Neuronal stem cell (in vitro differentiated cells): Measurements from ENCODE around the gene KSR2.

Experiments used
- DNase-seq: peaks from one replicate; pipeline ENCODE4 v3.0.0-alpha.2; 2013; ENCODE audit warnings: low spot score
- H2AFZ ChIP-seq: one replicate; pipeline ENCODE4 v1.6.1; 2013; ENCODE audit warnings: mild to moderate bottlenecking, low read length, inconsistent platforms
- H2AK5ac ChIP-seq: 2 replicates; pipeline ENCODE4 v1.6.1; 2013; ENCODE audit warnings: low read depth, mild to moderate bottlenecking, inconsistent platforms, low read length, moderate library complexity, mixed read lengths
- H2BK120ac ChIP-seq: 2 replicates; pipeline ENCODE4 v1.6.1; 2013; ENCODE audit warnings: low read depth, mild to moderate bottlenecking, inconsistent platforms, low read length, moderate library complexity, mixed read lengths
- H2BK12ac ChIP-seq: one replicate; pipeline ENCODE4 v1.6.1; 2013; ENCODE audit warnings: low read length, inconsistent platforms
- H2BK15ac ChIP-seq: 2 replicates; pipeline ENCODE4 v1.6.1; 2013; ENCODE audit warnings: mild to moderate bottlenecking, low read length, inconsistent platforms, mixed read lengths
- H2BK5ac ChIP-seq: one replicate; pipeline ENCODE4 v1.6.1; 2013; ENCODE audit warnings: inconsistent platforms, mild to moderate bottlenecking, low read length, moderate library complexity
- H3K14ac ChIP-seq: one replicate; pipeline ENCODE4 v1.6.1; 2013; ENCODE audit warnings: low read length, inconsistent platforms
- H3K18ac ChIP-seq: 2 replicates; pipeline ENCODE4 v1.6.1; 2013; ENCODE audit warnings: low read length, inconsistent platforms
- H3K23ac ChIP-seq: 2 replicates; pipeline ENCODE4 v1.6.1; 2013; ENCODE audit warnings: low read depth, mild to moderate bottlenecking, mixed read lengths, low read length, inconsistent platforms; ENCODE audit not compliant: poor library complexity
- H3K27ac ChIP-seq: replicated peaks from 3 replicates; pipeline ENCODE4 v1.5.1; 2013; ENCODE audit warnings: low read length, inconsistent platforms
- H3K27me3 ChIP-seq, 3 experiments: 2 replicates each; pipeline ENCODE4 v1.6.1; 2013; ENCODE audit warnings: low read length in 3 of 3, mild to moderate bottlenecking in 2 of 3, inconsistent platforms in 1 of 3, low read depth in 1 of 3, mixed read lengths in 1 of 3, moderate library complexity in 1 of 3; ENCODE audit not compliant: control insufficient read depth in 3 of 3, insufficient read depth in 3 of 3
- H3K36me3 ChIP-seq, 2 donors: replicated peaks in 1 of 2; 2 replicates each; pipeline ENCODE4 v1.6.1; 2013; ENCODE audit warnings: low read length in 2 of 2; ENCODE audit not compliant: control insufficient read depth in 2 of 2, insufficient read depth in 2 of 2
- H3K4ac ChIP-seq: 2 replicates; pipeline ENCODE4 v1.6.1; 2013; ENCODE audit warnings: inconsistent platforms, mild to moderate bottlenecking, low read length, moderate library complexity
- H3K4me1 ChIP-seq, 2 donors: 1 replicate in 1 of 2; 2 replicates in 1 of 2; pipeline ENCODE4 v1.6.1; 2013; ENCODE audit warnings: low read length in 2 of 2, low read depth in 1 of 2; ENCODE audit not compliant: control insufficient read depth in 2 of 2, insufficient read depth in 1 of 2
- H3K4me2 ChIP-seq: one replicate; pipeline ENCODE4 v1.6.1; 2013; ENCODE audit warnings: mild to moderate bottlenecking, low read length, inconsistent platforms; ENCODE audit not compliant: insufficient read depth, poor library complexity, severe bottlenecking
- H3K4me3 ChIP-seq, 2 donors: 2 replicates each; pipeline ENCODE4 v1.5.1; 2013; ENCODE audit warnings: low read length in 2 of 2, mild to moderate bottlenecking in 2 of 2, inconsistent platforms in 1 of 2, moderate library complexity in 1 of 2
- H3K79me1 ChIP-seq: one replicate; pipeline ENCODE4 v1.6.1; 2013; ENCODE audit warnings: low read depth, mild to moderate bottlenecking, inconsistent platforms, low read length, moderate library complexity
- H3K9ac ChIP-seq: one replicate; pipeline ENCODE4 v1.6.1; 2013; ENCODE audit warnings: mild to moderate bottlenecking, low read depth, low read length, inconsistent platforms; ENCODE audit not compliant: poor library complexity
- H3K9me3 ChIP-seq, 2 donors: replicated peaks in 1 of 2; 2 replicates each; pipeline versions ENCODE3 to v1.6.1; 2013; ENCODE audit warnings: low read length in 2 of 2, mild to moderate bottlenecking in 2 of 2, inconsistent platforms in 1 of 2, low read depth in 1 of 2, mixed read lengths in 1 of 2, moderate library complexity in 1 of 2; ENCODE audit not compliant: control insufficient read depth in 2 of 2, insufficient read depth in 1 of 2
- H4K8ac ChIP-seq: one replicate; pipeline ENCODE4 v1.6.1; 2013; ENCODE audit warnings: low read depth, mild to moderate bottlenecking, inconsistent platforms, low read length, moderate library complexity
- H4K91ac ChIP-seq: one replicate; pipeline ENCODE4 v1.6.1; 2013; ENCODE audit warnings: low read length, low read depth, mild to moderate bottlenecking, inconsistent platforms; ENCODE audit not compliant: poor library complexity
- WGBS, 2 donors: extraction: QIAGEN DNeasy Blood & Tissue Kit; methylation state at CpG; one replicate each; pipeline ENCODE4 v1.1.7; 2013; ENCODE audit warnings: missing lambda C conversion rate in 2 of 2, mixed read lengths in 1 of 2; ENCODE audit not compliant: insufficient read length in 2 of 2, insufficient replicate concordance in 1 of 2; ENCODE audit errors: extremely low coverage in 2 of 2; 5-methylcytosine and 5-hydroxymethylcytosine counted together

Gene KSR2

DNA sequence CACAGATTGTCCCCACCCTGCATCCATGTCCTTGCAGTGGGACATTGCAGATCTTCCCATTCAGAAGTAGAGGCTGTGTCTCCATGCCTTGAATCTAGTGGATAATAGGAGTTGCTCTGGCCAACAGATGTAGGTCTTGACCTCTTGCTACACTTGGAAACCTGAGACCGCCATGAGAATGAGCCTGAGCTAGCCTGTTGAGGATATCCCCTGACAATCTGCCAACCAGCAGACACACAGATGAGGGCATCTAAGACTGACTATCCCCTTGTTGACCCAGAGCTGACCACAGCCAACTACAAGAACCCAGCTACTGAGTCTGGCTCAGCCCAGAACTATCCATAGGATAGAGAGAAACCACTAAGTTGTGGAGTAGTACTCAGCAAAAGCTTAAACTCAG lies 446.2 kb downstream of the KSR2 start:
- no peak overlapping the region for H3K18ac ChIP-seq
- H3K4me2 ChIP-seq: no peak overlapping the region
- H3K4me3 ChIP-seq: no peak overlapping the region
- no peak overlapping the region for H3K23ac ChIP-seq
- H2BK12ac ChIP-seq: no peak overlapping the region
- H3K27me3 ChIP-seq: peaks cover 0 to 2% (median 0%) of the 10 kb centered on the region in 3 experiments
- no peaks in the 10 kb centered on the region for H3K36me3 ChIP-seq
- no peak overlapping the region for H3K14ac ChIP-seq
- no peak overlapping the region for H4K8ac ChIP-seq
- H2BK120ac ChIP-seq: no peak overlapping the region
- H3K9me3 ChIP-seq: no peaks in the 10 kb centered on the region
- H3K79me1 ChIP-seq: no peaks in the 10 kb centered on the region
- no peak for DNase-seq
- H4K91ac ChIP-seq: no peak overlapping the region
- H2AFZ ChIP-seq: no peak overlapping the region
- no peak overlapping the region for H2BK5ac ChIP-seq
- H3K9ac ChIP-seq: no peak overlapping the region
- no peak overlapping the region for H2BK15ac ChIP-seq
- H3K4me1 ChIP-seq: peaks cover 0 to 3% of the 10 kb centered on the region in 2 donors
- H2AK5ac ChIP-seq: no peak overlapping the region
- no CpG with 5 or more reads among the region's 1 CpG for WGBS, 2 donors
- H3K4ac ChIP-seq: no peak overlapping the region
- no peak overlapping the region for H3K27ac ChIP-seq

DNA sequence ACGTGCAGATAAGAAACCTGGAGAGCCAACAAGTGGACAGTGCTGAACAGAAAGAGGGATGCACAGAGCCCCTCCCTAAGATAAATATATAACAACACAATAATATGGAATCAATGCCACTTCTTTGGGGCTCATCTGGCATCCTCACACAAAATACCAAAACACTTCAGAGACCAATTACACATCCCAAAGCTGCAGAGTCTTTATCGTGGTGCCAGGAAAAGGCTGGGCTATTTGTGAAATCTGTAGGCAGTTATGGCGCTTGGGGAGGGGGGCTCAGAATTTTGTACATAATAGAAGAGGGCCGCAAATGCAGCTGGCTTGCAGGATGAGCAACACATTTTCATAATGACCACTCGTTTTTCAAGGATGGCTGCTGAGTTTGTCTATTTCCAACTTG lies 446.9 kb downstream of the KSR2 start:
- H4K91ac ChIP-seq: no peak overlapping the region
- H4K8ac ChIP-seq: no peak overlapping the region
- no peak overlapping the region for H3K4me3 ChIP-seq
- H2BK120ac ChIP-seq: no peak overlapping the region
- H2AK5ac ChIP-seq: no peak overlapping the region
- H3K4ac ChIP-seq: no peak overlapping the region
- H3K36me3 ChIP-seq: no peaks in the 10 kb centered on the region
- H3K14ac ChIP-seq: no peak overlapping the region
- H2BK5ac ChIP-seq: no peak overlapping the region
- no peak overlapping the region for H2BK15ac ChIP-seq
- H3K27ac ChIP-seq: no peak overlapping the region
- no peaks in the 10 kb centered on the region for H3K9me3 ChIP-seq
- H2BK12ac ChIP-seq: no peak overlapping the region
- DNase-seq: no peak
- peaks cover 0 to 2% (median 0%) of the 10 kb centered on the region in 3 experiments for H3K27me3 ChIP-seq
- no peak overlapping the region for H3K4me2 ChIP-seq
- no peak overlapping the region for H3K9ac ChIP-seq
- H3K79me1 ChIP-seq: no peaks in the 10 kb centered on the region
- H2AFZ ChIP-seq: no peak overlapping the region
- H3K18ac ChIP-seq: no peak overlapping the region
- H3K4me1 ChIP-seq: peaks cover 0 to 3% of the 10 kb centered on the region in 2 donors
- H3K23ac ChIP-seq: no peak overlapping the region
- no CpG with 5 or more reads among the region's 5 CpGs for WGBS, 2 donors

DNA sequence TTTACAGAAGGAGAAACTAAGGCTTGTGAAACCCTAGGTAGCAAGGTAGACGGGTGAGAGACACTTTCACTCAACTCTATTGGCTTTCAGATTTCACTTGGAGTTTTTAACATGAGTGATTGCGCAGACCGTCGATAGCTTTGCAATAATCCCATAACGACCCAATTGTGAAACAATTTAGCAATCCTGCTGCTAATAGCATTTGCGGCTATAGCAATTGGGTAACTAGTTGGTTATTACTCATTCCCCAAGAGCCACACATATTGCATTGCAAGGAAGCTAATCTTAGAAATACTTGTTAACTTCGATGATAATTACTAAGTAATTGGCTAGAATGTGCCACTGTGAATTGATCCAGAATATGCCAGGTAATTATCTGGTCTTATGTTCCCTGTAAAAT lies 447.4 kb downstream of the KSR2 start:
- H3K9me3 ChIP-seq: no peaks in the 10 kb centered on the region
- H3K9ac ChIP-seq: no peak overlapping the region
- H2BK12ac ChIP-seq: no peak overlapping the region
- no peak overlapping the region for H3K18ac ChIP-seq
- no peak overlapping the region for H3K4me3 ChIP-seq
- no peaks in the 10 kb centered on the region for H3K79me1 ChIP-seq
- DNase-seq: no peak
- no peak overlapping the region for H2BK5ac ChIP-seq
- H3K4me1 ChIP-seq: no peaks in the 10 kb centered on the region
- WGBS, 2 donors: no CpG with 5 or more reads among the region's 7 CpGs
- H2BK15ac ChIP-seq: no peak overlapping the region
- no peak overlapping the region for H3K4me2 ChIP-seq
- no peak overlapping the region for H3K4ac ChIP-seq
- no peak overlapping the region for H3K14ac ChIP-seq
- no peak overlapping the region for H3K27ac ChIP-seq
- no peak overlapping the region for H2BK120ac ChIP-seq
- no peak overlapping the region for H4K91ac ChIP-seq
- H2AK5ac ChIP-seq: no peak overlapping the region
- no peak overlapping the region for H4K8ac ChIP-seq
- no peaks in the 10 kb centered on the region for H3K36me3 ChIP-seq
- H3K23ac ChIP-seq: no peak overlapping the region
- H3K27me3 ChIP-seq: peaks cover 0 to 2% (median 0%) of the 10 kb centered on the region in 3 experiments
- no peak overlapping the region for H2AFZ ChIP-seq

DNA sequence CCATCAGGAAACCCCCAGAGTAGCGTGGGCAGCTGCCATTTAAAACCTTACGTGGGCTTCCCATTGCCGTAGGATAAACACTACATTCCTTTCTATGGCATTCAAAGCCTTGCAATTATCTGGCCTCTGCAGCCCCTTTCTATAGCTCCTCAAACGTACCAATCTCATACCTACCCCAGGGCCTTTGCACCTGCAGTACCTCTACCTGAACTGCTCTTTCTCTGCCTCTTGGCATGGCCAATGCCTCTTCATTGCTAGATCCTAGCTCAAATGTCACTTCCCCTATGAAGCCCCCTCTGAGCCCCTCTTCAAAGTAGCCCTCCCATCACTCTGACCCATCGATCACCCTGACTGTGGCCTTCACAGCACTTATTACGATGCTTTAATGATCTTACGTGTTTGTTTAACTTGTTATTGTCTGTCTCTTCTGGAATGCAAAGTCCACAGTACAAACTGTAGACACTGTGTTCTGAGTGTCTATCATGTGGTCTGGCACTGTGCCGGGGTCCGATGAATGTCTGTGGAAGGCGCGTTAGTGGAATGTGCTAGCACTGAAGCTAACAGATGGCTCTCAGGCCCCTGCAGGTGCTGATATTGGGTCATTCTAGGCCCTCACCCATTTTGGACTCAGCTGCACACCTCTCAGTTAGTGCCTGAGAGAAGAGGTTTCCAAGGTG lies 450.1 kb downstream of the KSR2 start:
- no peak overlapping the region for H4K91ac ChIP-seq
- H2AK5ac ChIP-seq: no peak overlapping the region
- no peak overlapping the region for H3K23ac ChIP-seq
- no peak overlapping the region for H3K4me3 ChIP-seq
- WGBS, 2 donors: no CpG with 5 or more reads among the region's 11 CpGs
- H3K14ac ChIP-seq: no peak overlapping the region
- no peak overlapping the region for H4K8ac ChIP-seq
- no peak overlapping the region for H3K9ac ChIP-seq
- H3K18ac ChIP-seq: no peak overlapping the region
- peaks cover 0 to 5% (median 0%) of the 10 kb centered on the region in 3 experiments for H3K27me3 ChIP-seq
- H2BK12ac ChIP-seq: no peak overlapping the region
- H3K9me3 ChIP-seq: no peaks in the 10 kb centered on the region
- H3K79me1 ChIP-seq: no peaks in the 10 kb centered on the region
- no peak overlapping the region for H3K4ac ChIP-seq
- no peak overlapping the region for H2BK120ac ChIP-seq
- H2BK5ac ChIP-seq: no peak overlapping the region
- H3K27ac ChIP-seq: no peak overlapping the region
- no peak overlapping the region for H2AFZ ChIP-seq
- DNase-seq: no peak
- no peaks in the 10 kb centered on the region for H3K36me3 ChIP-seq
- no peak overlapping the region for H2BK15ac ChIP-seq
- H3K4me1 ChIP-seq: peaks cover 0 to 3% of the 10 kb centered on the region in 2 donors
- no peak overlapping the region for H3K4me2 ChIP-seq
